Activated T-cell treated with anti-CD3 and anti-CD28 coated beads, Interleukin-2, amount 50 U/mL, for 72 hours (primary cell): ENCODE data around the gene CCER1. TPM values are rescaled to one million over a fixed set of nuclear protein-coding genes. Genes with fewer than 3 reads are reported as not detected.

Source experiments
- ATAC-seq, 2 donors: fragments of 150-1000 bp; cut with Tn5 transposase; replicated peaks in 1 of 2; 2 replicates each; pipeline ENCODE4 v1.10.0; 2021; ENCODE audit warnings: moderate library complexity in 2 of 2, mild to moderate bottlenecking in 1 of 2
- DNase-seq, 2 donors: peaks; one replicate each; pipeline ENCODE4 v3.0.0; 2021 to 2022; ENCODE audit warnings: mixed read lengths in 1 of 2
- H3K27ac Mint-ChIP-seq: one replicate; pipeline ENCODE4 v1.8.0; 2022; ENCODE audit warnings: mild to moderate bottlenecking, moderate library complexity, mixed read lengths
- H3K27me3 Mint-ChIP-seq: one replicate; pipeline ENCODE4 v1.8.0; 2022; ENCODE audit warnings: low read depth, mixed read lengths
- H3K36me3 Mint-ChIP-seq, 2 donors: one replicate each; pipeline ENCODE4 v1.8.0; 2022; ENCODE audit warnings: mixed read lengths in 2 of 2, mild to moderate bottlenecking in 1 of 2; ENCODE audit not compliant: insufficient read depth in 2 of 2
- H3K4me1 Mint-ChIP-seq: one replicate; pipeline ENCODE4 v1.8.0; 2022; ENCODE audit warnings: low read depth, mixed read lengths
- H3K4me3 Mint-ChIP-seq, 2 donors: one replicate each; pipeline ENCODE4 v1.8.0; 2022; ENCODE audit warnings: mild to moderate bottlenecking in 2 of 2, mixed read lengths in 2 of 2, moderate library complexity in 2 of 2
- H3K9me3 Mint-ChIP-seq, 2 donors: one replicate each; pipeline ENCODE4 v1.8.0; 2022; ENCODE audit warnings: mixed read lengths in 2 of 2
- total RNA-seq, 2 donors: library from RNA; stranded (reverse); gene quantifications; one replicate each; pipeline ENCODE4 v1.2.3, GENCODE V29; 2022

CCER1 gene
- total RNA-seq, 2 donors from 2014 or later, result not detected

DNA sequence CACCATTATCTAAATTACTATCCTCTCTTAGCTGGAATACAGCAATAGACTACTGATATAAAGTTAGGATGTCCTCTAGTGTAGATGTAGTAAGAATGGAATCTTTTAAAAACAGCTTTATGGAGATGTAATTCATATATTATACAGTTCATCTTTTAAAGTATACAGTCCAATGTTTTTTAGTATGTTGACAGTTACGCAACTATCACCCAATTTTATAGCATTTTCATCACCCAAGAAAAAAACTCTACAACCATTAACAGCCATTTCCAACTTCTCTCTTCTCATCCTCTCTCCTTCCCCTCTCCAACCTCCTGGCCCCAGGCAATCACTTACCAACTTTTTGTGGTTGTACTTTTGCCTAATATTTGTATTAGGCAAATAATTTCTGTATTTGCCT lies 27.2 kb upstream of the CCER1 start:
- ATAC-seq, result no peak
- Mint-ChIP-seq H3K27ac (no peak overlapping the region), H3K4me3 (no peak overlapping the region)

DNA sequence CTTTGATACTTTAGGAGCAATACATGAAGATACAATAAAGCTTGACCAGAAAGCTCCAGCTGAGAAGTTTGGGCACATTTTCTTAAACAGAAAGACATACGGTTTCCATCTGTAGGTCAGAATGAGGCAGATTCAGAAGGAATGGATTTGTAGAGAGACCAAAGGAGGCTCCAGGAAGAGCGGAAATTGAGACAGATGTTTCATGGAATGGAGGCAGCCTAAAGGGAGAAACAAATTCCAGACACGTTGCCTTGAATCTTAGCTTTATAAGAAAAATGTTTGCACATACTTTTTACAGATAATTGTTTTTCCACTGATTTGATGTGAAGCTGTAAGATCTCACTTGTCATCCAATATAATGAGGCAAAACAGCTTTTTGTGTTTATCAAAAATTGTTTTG lies 25.0 kb upstream of the CCER1 start:
- no peaks in the 10 kb centered on the region for H3K36me3 Mint-ChIP-seq
- H3K9me3 Mint-ChIP-seq, result no peaks in the 10 kb centered on the region

More for the DNA sequence above, 27.2 kb upstream of the CCER1 start:
- Mint-ChIP-seq H3K9me3 (peaks cover 0 to 2% of the 10 kb centered on the region in 2 donors), H3K36me3 (peaks cover 0 to 2% of the 10 kb centered on the region in 2 donors), H3K27me3 (peaks cover 6% of the 10 kb centered on the region), H3K4me1 (no peaks in the 10 kb centered on the region)
- DNase-seq, result no peak

DNA sequence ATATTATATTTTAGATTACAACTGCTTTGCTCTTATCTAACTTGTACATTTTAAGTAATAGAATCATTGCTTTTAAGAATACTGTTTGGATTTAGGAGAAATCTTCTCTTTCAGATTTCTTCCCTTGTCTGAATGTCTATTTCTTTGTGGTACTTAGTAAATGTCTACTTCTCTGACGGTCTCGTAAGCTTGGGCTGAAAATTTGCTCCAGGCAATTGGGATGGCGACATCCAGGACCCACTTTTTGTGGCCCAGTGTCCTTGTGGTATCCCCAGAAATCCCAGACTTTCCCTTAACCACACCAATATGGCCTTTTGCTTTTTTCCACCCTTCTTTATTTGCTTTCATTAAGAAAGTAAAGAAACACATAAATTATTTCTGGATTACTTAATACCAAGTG lies 24.0 kb upstream of the CCER1 start:
- Mint-ChIP-seq H3K36me3 (no peaks in the 10 kb centered on the region), H3K27ac (no peak overlapping the region), H3K4me1 (no peaks in the 10 kb centered on the region), H3K4me3 (no peak overlapping the region), H3K9me3 (no peaks in the 10 kb centered on the region), H3K27me3 (peaks cover 13% of the 10 kb centered on the region)
- ATAC-seq, result no peak
- no peak for DNase-seq

More for the DNA sequence above, 25.0 kb upstream of the CCER1 start:
- no peak overlapping the region for H3K27ac Mint-ChIP-seq
- DNase-seq (no peak), ATAC-seq (no peak)
- H3K4me1 Mint-ChIP-seq, result no peaks in the 10 kb centered on the region
- peaks cover 6% of the 10 kb centered on the region for H3K27me3 Mint-ChIP-seq
- H3K4me3 Mint-ChIP-seq, result no peak overlapping the region

DNA sequence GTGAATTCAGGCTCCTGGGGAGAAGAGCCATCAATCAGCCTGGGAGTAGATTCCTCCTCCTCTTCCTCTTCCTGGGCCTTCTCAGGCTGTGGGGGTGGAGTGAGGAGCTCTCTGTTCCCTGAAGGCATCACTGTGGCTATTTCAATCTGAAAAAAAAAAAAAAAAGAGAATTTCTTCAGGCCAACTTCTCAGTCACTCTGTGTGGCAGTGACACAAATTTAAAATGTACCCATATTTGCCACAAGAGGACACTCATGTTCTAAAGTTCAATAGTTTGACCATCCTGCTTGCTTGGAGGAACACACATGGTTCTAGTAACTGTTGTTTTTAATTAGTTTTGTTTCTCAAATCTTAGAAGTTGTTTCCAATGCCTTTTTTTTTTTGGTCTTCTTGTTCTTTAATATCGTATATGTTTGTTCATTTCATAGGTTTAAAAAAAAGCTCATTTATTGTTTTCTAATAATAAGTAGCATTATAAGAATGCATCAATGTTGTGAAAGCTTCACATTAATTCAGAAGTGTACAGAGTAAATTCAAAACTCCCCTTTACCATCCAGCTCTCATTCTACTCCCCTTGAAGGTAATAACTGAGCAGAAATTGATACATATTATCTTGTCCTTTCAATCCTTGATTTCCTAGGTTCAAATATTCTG lies 23.3 kb upstream of the CCER1 start:
- no peaks in the 10 kb centered on the region for H3K4me1 Mint-ChIP-seq
- peaks cover 8% of the 10 kb centered on the region for H3K27me3 Mint-ChIP-seq
- H3K36me3 Mint-ChIP-seq, result no peaks in the 10 kb centered on the region
- no peak for DNase-seq
- no peaks in the 10 kb centered on the region for H3K9me3 Mint-ChIP-seq
- peak in 1 of 2 donors; percentile 53 for ATAC-seq
- peak overlapping the region; percentile 20 for H3K27ac Mint-ChIP-seq
- H3K4me3 Mint-ChIP-seq, result no peak overlapping the region

DNA sequence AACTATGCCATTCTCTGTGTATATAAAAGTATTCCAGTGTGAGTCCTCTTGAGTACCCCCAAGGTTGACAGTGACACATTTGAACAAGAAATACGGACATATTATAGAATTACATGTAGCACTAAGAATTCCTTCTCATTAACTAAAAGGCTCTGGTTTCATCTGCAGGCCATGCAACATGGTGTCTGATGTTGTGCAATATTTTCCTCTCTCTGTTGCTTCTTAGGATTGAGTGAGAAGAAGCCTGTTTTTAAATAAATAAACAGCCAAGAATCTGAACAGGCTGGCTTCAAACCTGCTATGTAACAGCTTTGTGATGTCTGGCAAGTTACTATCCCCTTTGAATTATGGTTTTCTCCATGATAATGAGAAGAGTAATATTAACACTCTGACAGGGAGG lies 22.2 kb upstream of the CCER1 start:
- Mint-ChIP-seq H3K27ac (no peak overlapping the region), H3K4me1 (no peaks in the 10 kb centered on the region), H3K9me3 (no peaks in the 10 kb centered on the region), H3K27me3 (peaks cover 8% of the 10 kb centered on the region), H3K36me3 (no peaks in the 10 kb centered on the region), H3K4me3 (no peak overlapping the region)
- no peak for ATAC-seq
- DNase-seq, result no peak

DNA sequence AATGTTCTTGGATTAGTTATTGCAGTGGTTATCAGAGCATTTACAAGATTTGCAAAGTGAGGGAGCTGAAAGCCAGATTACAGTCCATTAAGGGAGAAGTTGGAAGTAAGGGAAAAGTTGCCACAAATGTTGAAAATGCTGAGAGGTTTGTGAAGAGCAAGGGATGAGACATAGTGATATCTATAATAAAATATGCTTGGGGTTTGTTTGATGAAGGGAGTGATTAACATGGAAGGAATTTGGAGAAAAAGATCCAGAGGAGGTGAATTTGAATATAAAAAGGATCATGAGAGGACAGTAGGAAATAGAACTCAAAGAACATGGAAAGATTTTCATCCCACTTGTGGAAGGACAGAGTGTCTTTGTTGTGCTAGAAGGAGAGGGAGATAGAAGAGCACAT lies 19.3 kb upstream of the CCER1 start:
- DNase-seq (no peak), ATAC-seq (no peak)
- H3K27ac Mint-ChIP-seq, result no peak overlapping the region

DNA sequence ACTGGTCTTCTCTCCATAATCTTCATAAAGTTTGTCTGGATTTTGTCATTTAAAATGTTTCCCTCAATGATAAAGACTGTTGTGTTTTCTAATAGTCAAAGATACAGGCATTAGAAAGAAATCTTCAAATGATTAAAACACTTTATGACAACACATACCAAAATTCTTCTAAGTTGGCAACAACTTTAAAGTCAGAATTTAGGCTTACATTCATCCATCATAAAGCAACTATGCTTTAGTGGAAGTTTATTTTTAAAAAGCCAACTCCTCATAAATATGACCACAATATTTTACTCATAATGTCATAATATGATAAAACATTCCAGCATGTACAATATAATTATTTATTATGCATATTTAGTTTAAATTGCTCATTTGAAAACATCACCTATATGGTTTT lies 17.2 kb upstream of the CCER1 start:
- no peak for DNase-seq
- Mint-ChIP-seq H3K27ac (no peak overlapping the region), H3K27me3 (peaks cover 8% of the 10 kb centered on the region), H3K36me3 (no peaks in the 10 kb centered on the region), H3K4me1 (no peaks in the 10 kb centered on the region), H3K4me3 (no peak overlapping the region), H3K9me3 (no peaks in the 10 kb centered on the region)
- ATAC-seq, result no peak

More for the DNA sequence above, 19.3 kb upstream of the CCER1 start:
- Mint-ChIP-seq H3K27me3 (peaks cover 8% of the 10 kb centered on the region), H3K9me3 (no peaks in the 10 kb centered on the region), H3K4me1 (no peaks in the 10 kb centered on the region), H3K36me3 (no peaks in the 10 kb centered on the region), H3K4me3 (no peak overlapping the region)

DNA sequence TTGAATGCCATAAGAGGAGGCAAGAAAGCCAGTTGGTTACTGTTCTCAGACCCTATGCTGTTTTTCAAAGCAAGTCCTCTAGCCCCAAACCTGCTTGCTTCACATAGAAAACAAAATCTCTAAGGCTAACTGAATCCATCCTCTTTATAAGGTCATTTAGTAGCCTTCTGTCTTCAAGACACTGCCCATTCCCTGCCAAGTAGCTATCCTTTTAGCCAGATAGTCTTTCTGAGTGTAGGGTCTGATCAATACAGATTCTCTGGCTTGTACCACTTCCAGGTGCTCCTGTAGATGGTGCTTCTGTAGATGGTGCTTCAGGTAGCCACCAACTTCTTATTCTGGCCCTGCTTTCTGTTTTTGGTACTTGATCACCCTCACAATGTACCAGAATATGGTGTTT lies 15.9 kb upstream of the CCER1 start:
- H3K9me3 Mint-ChIP-seq, result no peaks in the 10 kb centered on the region
- no peak overlapping the region for H3K4me3 Mint-ChIP-seq
- H3K27ac Mint-ChIP-seq, result no peak overlapping the region
- ATAC-seq (no peak), DNase-seq (no peak)
- H3K4me1 Mint-ChIP-seq, result no peaks in the 10 kb centered on the region
- peaks cover 8% of the 10 kb centered on the region for H3K27me3 Mint-ChIP-seq
- no peaks in the 10 kb centered on the region for H3K36me3 Mint-ChIP-seq

DNA sequence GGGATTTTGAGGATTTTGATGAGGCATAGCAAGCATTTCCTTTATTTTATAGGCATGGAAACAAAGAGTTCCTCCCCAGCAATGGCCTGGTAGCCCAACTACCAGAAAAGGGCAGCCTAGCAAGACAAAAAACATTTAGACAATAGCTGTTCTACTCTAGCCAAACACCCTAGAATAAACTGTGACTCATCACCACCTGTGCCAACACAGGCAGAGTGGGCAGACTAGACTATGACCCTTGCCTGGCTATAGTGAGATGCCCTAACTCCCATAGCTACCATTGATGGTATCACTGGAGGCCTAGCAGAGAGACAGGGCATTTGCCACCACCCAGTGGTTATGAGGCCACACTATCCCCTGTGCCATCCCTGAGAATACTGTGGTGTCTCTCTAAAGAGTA lies 15.5 kb upstream of the CCER1 start:
- no peak overlapping the region for H3K4me3 Mint-ChIP-seq
- H3K36me3 Mint-ChIP-seq, result no peaks in the 10 kb centered on the region
- ATAC-seq (no peak), DNase-seq (no peak)
- peaks cover 8% of the 10 kb centered on the region for H3K27me3 Mint-ChIP-seq
- no peak overlapping the region for H3K27ac Mint-ChIP-seq
- no peaks in the 10 kb centered on the region for H3K4me1 Mint-ChIP-seq
- H3K9me3 Mint-ChIP-seq, result no peaks in the 10 kb centered on the region

DNA sequence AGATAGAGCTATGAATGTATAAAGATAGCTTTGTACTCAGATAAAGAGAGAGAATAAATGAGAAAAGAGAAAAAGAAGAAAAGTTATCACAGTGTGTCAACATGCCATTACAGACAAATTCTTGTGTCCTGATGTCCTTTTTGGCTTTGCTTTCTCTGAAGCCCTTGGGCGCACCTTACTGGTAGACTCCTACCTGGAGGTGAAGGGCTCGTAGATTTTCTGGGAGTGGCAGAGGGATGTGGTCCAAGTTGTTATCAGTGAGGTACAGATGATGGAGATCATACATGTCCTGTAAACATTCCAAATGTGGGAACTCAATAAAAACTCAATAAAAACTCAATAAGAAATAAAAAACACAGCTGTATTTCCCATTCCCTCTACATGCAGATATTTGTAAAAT lies 14.9 kb upstream of the CCER1 start:
- H3K27ac Mint-ChIP-seq, result no peak overlapping the region
- no peaks in the 10 kb centered on the region for H3K9me3 Mint-ChIP-seq
- no peaks in the 10 kb centered on the region for H3K4me1 Mint-ChIP-seq
- H3K27me3 Mint-ChIP-seq, result peaks cover 8% of the 10 kb centered on the region
- no peaks in the 10 kb centered on the region for H3K36me3 Mint-ChIP-seq
- no peak for DNase-seq
- ATAC-seq, result no peak
- H3K4me3 Mint-ChIP-seq, result no peak overlapping the region

DNA sequence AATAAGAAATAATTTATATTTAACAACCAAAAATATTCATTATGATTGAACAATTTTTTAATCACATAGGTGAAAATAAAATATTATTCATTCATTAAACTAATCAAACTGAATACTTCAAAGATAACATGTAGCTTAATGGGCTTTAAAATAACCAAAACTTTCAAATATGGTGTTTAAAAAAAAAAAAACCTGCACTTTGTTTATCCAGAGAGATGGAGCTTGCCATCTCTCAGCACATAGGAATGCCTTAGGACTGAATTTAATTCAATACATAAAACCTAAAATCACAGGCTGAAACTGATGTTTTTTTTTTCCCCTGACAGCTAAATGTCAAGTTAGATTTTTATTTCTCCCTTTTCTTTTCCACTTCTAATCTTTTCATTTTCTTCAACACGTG lies 14.4 kb upstream of the CCER1 start:
- peaks cover 4% of the 10 kb centered on the region for H3K27me3 Mint-ChIP-seq
- H3K9me3 Mint-ChIP-seq, result no peaks in the 10 kb centered on the region
- H3K4me3 Mint-ChIP-seq, result no peak overlapping the region
- DNase-seq, result no peak
- no peaks in the 10 kb centered on the region for H3K4me1 Mint-ChIP-seq
- no peak overlapping the region for H3K27ac Mint-ChIP-seq
- no peak for ATAC-seq
- no peaks in the 10 kb centered on the region for H3K36me3 Mint-ChIP-seq

DNA sequence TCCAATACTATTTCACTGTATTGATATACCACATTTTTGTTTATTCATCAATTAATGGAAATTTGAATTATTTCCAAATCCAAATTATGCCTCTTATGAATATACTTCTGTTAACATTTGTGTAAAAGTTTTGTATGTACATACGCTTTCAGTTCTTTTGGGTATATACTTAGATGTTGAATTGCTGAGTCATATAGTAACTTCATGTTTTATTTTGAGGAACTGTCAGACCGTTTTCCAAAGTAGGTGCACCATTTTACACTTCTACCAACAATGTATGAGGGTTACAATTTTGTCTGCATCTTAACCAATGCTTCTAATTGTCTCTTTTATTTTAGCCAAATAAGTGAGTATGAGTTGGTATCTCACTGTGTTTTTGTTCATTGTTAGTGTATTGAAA lies 10.2 kb upstream of the CCER1 start:
- Mint-ChIP-seq H3K27me3 (no peaks in the 10 kb centered on the region), H3K27ac (no peak overlapping the region), H3K4me1 (no peaks in the 10 kb centered on the region), H3K36me3 (no peaks in the 10 kb centered on the region), H3K9me3 (no peaks in the 10 kb centered on the region), H3K4me3 (no peak overlapping the region)
- ATAC-seq, result no peak
- no peak for DNase-seq

DNA sequence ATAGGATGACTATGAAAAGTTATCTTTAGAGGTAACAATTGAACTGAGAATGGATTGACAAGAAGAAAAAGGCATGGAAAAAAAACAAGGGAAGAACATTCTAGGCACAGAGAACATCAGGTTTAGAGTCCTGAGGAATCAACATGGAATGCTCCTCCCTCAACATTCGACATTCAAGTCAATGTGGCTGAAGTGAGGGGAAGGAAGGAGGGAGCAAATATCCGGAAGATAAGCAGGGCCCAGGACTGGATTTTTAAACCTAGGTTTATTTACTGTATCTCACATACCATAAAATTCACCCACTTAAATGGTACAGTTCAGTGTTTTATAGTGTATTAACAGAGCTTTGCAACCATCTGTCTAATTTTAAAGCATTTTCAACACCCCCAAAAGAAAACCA lies 9.6 kb upstream of the CCER1 start:
- no peaks in the 10 kb centered on the region for H3K4me1 Mint-ChIP-seq
- DNase-seq, result no peak
- no peaks in the 10 kb centered on the region for H3K27me3 Mint-ChIP-seq

DNA sequence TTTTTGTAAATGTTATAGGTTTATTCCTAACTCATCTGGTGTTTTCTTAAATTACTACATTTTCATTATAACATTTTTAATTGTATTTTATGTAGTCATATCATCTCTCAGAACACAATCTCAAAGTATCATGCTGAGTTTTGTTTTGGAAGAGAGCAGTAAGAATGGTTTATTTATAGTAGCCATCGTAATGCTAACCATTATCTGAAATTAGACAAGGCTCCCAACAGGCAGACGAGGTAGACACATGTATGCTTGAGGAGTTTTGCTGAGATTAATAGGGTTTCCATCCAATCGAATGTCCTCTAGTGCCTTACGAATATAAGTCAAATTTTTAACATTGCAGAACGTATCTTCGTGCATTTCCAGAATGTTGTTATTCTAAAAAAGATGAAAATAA lies 9.0 kb upstream of the CCER1 start:
- Mint-ChIP-seq H3K36me3 (no peaks in the 10 kb centered on the region), H3K27ac (no peak overlapping the region), H3K4me3 (no peak overlapping the region), H3K9me3 (no peaks in the 10 kb centered on the region), H3K27me3 (no peaks in the 10 kb centered on the region), H3K4me1 (no peaks in the 10 kb centered on the region)
- DNase-seq (no peak), ATAC-seq (no peak)

More for the DNA sequence above, 9.6 kb upstream of the CCER1 start:
- H3K36me3 Mint-ChIP-seq, result no peaks in the 10 kb centered on the region
- no peaks in the 10 kb centered on the region for H3K9me3 Mint-ChIP-seq
- no peak overlapping the region for H3K4me3 Mint-ChIP-seq
- H3K27ac Mint-ChIP-seq, result no peak overlapping the region
- no peak for ATAC-seq
